CMK (cell line): ENCODE results near the gene NKAPL.
"Not testable (repeated sequence)": the region's sequence is repeated elsewhere in the genome, so short reads cannot be mapped to it uniquely, and the experiment has no call there.

ENCODE experiments used
- DNase-seq: peaks from one replicate; pipeline ENCODE4 v3.0.0-alpha.2; 2010; ENCODE audit warnings: low read depth

NKAPL gene

GRCh38 chr6:28296520-28297060 is 37.5 kb downstream of the NKAPL start:
- no peak for DNase-seq

- no peak for DNase-seq
These were observed 44.5 kb downstream of the NKAPL start for GRCh38 chr6:28303570-28303969.

GRCh38 chr6:28306363-28306762 is 47.3 kb downstream of the NKAPL start:
- not testable (repeated sequence) for DNase-seq
